WTC11 (cell line): Measurements from ENCODE around the gene S100P. TPM values are rescaled to one million over a fixed set of nuclear protein-coding genes. Genes with fewer than 3 reads are reported as not detected.

Experiments used
- ATAC-seq: fragments of 200-7000 bp; cut with Tn5 transposase; 2 replicates; pipeline ENCODE4 v1.10.0; 2021; ENCODE audit warnings: mild to moderate bottlenecking, moderate library complexity
- CTCF ChIA-PET: fragments of 300-600 bp; sonication (Branson Sonifier 250); formaldehyde crosslinking; loops from one replicate; lab custom pipeline; 2021; ENCODE audit warnings: antibody characterized with exemption; lab: Charles Lee
- POLR2A ChIA-PET: fragments of 350-600 bp; sonication (Branson Sonifier 250); formaldehyde crosslinking; loops from one replicate; lab custom pipeline; 2021; ENCODE audit warnings: antibody characterized with exemption; lab: Charles Lee
- DNase-seq: peaks from one replicate; pipeline ENCODE4 v3.0.0; 2021; ENCODE audit warnings: low spot score
- H3K27ac Mint-ChIP-seq: 2 replicates; pipeline ENCODE4 v1.8.0; 2021; ENCODE audit warnings: mixed read lengths
- H3K27me3 Mint-ChIP-seq: 2 replicates; pipeline ENCODE4 v1.8.0; 2021; ENCODE audit warnings: low read depth, mild to moderate bottlenecking, moderate library complexity, mixed read lengths
- H3K36me3 Mint-ChIP-seq: 2 replicates; pipeline ENCODE4 v1.8.0; 2021; ENCODE audit warnings: mixed read lengths
- H3K4me1 Mint-ChIP-seq: 2 replicates; pipeline ENCODE4 v1.8.0; 2022; ENCODE audit warnings: mixed read lengths
- H3K4me3 Mint-ChIP-seq: 2 replicates; pipeline ENCODE4 v1.8.0; 2021; ENCODE audit warnings: mild to moderate bottlenecking, moderate library complexity, mixed read lengths
- H3K9me3 Mint-ChIP-seq: 2 replicates; pipeline ENCODE4 v1.8.0; 2021; ENCODE audit warnings: mixed read lengths
- CREM ChIP-seq: sonication (generic); formaldehyde crosslinking; IDR thresholded peaks from 2 replicates; pipeline ENCODE4 v1.8.1; 2022; ENCODE audit warnings: mild to moderate bottlenecking, missing genetic modification reagents, moderate library complexity
- FOXK1 ChIP-seq: sonication (generic); formaldehyde crosslinking; IDR thresholded peaks from 2 replicates; pipeline ENCODE4 v1.8.0; 2022; ENCODE audit warnings: mild to moderate bottlenecking, moderate library complexity, missing genetic modification reagents
- NFATC4 ChIP-seq: fragments of 250-450 bp; sonication (Bioruptor Pico); IDR thresholded peaks from 2 replicates; pipeline ENCODE4 v1.9.0; 2021; ENCODE audit warnings: mild to moderate bottlenecking
- SOX15 ChIP-seq: fragments of 250-450 bp; sonication (Bioruptor Pico); IDR thresholded peaks from 2 replicates; pipeline ENCODE4 v1.9.0; 2021; ENCODE audit warnings: mild to moderate bottlenecking
- TEAD4 ChIP-seq: sonication (generic); formaldehyde crosslinking; IDR thresholded peaks from 2 replicates; pipeline ENCODE4 v1.8.0; 2022; ENCODE audit warnings: mild to moderate bottlenecking, missing genetic modification reagents
- ZNF232 ChIP-seq: sonication (generic); formaldehyde crosslinking; IDR thresholded peaks from 2 replicates; pipeline ENCODE4 v1.8.0; 2022; ENCODE audit warnings: mild to moderate bottlenecking, missing genetic modification reagents
- ZNF263 ChIP-seq: sonication (generic); formaldehyde crosslinking; IDR thresholded peaks from 2 replicates; pipeline ENCODE4 v1.8.1; 2022; ENCODE audit warnings: low read depth, mild to moderate bottlenecking, moderate library complexity, missing genetic modification reagents
- total RNA-seq: library from RNA; stranded (reverse); gene quantifications from 3 replicates; pipeline ENCODE4 v1.2.3, GENCODE V29; 2021
- TF ChIP-seq, protein P1 (sequence below): sonication (generic); formaldehyde crosslinking; IDR thresholded peaks from 2 replicates; pipeline ENCODE4 v1.8.0; 2023; ENCODE audit warnings: missing genetic modification reagents
- TF ChIP-seq, protein P2 (sequence below): sonication (generic); formaldehyde crosslinking; IDR thresholded peaks from 2 replicates; pipeline ENCODE4 v1.8.0; 2022; ENCODE audit warnings: mild to moderate bottlenecking, missing genetic modification reagents
- TF ChIP-seq, protein P3 (sequence below): sonication (generic); formaldehyde crosslinking; IDR thresholded peaks from 2 replicates; pipeline ENCODE4 v1.8.1; 2023; ENCODE audit warnings: mild to moderate bottlenecking, missing genetic modification reagents, borderline replicate concordance
- TF ChIP-seq, protein P4 (sequence below): sonication (generic); formaldehyde crosslinking; IDR thresholded peaks from 2 replicates; pipeline ENCODE4 v1.8.0; 2023; ENCODE audit warnings: missing genetic modification reagents, mild to moderate bottlenecking, borderline replicate concordance
- TF ChIP-seq, protein P5 (sequence below): sonication (generic); formaldehyde crosslinking; conservative IDR thresholded peaks from 2 replicates; pipeline ENCODE4 v1.8.1; 2023; ENCODE audit warnings: mild to moderate bottlenecking, low read depth, missing genetic modification reagents, moderate library complexity

The S100P gene
- total RNA-seq, 1 experiment from 2014 or later = not detected

DNA sequence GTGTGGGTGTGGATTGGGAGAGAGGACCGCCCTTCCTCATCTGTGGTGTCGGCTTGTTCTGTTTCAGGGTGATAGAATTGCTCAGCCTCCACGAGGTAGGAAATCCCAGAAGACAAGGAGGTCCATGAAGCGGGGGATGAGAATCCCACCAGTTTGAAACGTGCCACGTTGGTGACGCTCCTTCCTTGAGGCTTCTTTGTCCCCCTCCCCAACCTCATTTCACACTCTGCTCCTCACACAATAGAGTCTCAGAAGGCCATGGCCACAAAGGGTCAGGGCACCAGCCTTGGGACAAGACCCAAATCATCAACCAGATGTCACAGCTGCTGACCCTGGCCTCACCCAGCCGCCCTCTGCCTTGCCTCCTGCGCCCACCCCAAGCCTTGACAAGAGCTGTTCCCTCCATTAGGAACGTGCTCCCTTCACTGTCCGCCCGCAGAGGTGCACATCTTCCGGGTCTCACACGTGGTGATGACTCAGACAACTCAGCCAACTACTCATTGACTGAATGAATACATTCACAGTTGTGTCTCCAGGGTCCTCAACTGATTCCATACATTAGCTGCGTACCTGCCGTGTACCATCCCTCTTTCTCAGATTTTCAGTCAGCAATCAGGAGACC is 40.6 kb downstream of the S100P start:
- H3K9me3 Mint-ChIP-seq = peaks cover 2% of the 10 kb centered on the region; the same call in 1 of the 2 replicates
- no peaks in the 10 kb centered on the region for H3K36me3 Mint-ChIP-seq
- no peak overlapping the region for H3K27ac Mint-ChIP-seq
- DNase-seq = no peak
- ChIA-PET POLR2A (no interaction called here), CTCF (interaction anchor here (1.3 to 1.6 kb wide), 2 partner anchors 14 to 139 kb away, joined by 3 to 9 read pairs; no protein-coding TSS in a partner anchor)
- TF ChIP-seq NFATC4 (CRISPR knock-in tag) (no peak), ZNF263 (CRISPR knock-in tag) (no peak), SOX15 (CRISPR knock-in tag) (no peak), ZNF232 (CRISPR knock-in tag) (no peak), CREM (CRISPR knock-in tag) (no peak), TEAD4 (no peak), FOXK1 (CRISPR knock-in tag) (no peak)
- TF ChIP-seq, protein P1, sequence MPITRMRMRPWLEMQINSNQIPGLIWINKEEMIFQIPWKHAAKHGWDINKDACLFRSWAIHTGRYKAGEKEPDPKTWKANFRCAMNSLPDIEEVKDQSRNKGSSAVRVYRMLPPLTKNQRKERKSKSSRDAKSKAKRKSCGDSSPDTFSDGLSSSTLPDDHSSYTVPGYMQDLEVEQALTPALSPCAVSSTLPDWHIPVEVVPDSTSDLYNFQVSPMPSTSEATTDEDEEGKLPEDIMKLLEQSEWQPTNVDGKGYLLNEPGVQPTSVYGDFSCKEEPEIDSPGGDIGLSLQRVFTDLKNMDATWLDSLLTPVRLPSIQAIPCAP = no peak
- TF ChIP-seq, protein P2, sequence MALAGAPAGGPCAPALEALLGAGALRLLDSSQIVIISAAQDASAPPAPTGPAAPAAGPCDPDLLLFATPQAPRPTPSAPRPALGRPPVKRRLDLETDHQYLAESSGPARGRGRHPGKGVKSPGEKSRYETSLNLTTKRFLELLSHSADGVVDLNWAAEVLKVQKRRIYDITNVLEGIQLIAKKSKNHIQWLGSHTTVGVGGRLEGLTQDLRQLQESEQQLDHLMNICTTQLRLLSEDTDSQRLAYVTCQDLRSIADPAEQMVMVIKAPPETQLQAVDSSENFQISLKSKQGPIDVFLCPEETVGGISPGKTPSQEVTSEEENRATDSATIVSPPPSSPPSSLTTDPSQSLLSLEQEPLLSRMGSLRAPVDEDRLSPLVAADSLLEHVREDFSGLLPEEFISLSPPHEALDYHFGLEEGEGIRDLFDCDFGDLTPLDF (CRISPR knock-in tag) = no peak
- TF ChIP-seq, protein P3, sequence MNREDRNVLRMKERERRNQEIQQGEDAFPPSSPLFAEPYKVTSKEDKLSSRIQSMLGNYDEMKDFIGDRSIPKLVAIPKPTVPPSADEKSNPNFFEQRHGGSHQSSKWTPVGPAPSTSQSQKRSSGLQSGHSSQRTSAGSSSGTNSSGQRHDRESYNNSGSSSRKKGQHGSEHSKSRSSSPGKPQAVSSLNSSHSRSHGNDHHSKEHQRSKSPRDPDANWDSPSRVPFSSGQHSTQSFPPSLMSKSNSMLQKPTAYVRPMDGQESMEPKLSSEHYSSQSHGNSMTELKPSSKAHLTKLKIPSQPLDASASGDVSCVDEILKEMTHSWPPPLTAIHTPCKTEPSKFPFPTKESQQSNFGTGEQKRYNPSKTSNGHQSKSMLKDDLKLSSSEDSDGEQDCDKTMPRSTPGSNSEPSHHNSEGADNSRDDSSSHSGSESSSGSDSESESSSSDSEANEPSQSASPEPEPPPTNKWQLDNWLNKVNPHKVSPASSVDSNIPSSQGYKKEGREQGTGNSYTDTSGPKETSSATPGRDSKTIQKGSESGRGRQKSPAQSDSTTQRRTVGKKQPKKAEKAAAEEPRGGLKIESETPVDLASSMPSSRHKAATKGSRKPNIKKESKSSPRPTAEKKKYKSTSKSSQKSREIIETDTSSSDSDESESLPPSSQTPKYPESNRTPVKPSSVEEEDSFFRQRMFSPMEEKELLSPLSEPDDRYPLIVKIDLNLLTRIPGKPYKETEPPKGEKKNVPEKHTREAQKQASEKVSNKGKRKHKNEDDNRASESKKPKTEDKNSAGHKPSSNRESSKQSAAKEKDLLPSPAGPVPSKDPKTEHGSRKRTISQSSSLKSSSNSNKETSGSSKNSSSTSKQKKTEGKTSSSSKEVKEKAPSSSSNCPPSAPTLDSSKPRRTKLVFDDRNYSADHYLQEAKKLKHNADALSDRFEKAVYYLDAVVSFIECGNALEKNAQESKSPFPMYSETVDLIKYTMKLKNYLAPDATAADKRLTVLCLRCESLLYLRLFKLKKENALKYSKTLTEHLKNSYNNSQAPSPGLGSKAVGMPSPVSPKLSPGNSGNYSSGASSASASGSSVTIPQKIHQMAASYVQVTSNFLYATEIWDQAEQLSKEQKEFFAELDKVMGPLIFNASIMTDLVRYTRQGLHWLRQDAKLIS (CRISPR knock-in tag) = no peak
- TF ChIP-seq, protein P4, sequence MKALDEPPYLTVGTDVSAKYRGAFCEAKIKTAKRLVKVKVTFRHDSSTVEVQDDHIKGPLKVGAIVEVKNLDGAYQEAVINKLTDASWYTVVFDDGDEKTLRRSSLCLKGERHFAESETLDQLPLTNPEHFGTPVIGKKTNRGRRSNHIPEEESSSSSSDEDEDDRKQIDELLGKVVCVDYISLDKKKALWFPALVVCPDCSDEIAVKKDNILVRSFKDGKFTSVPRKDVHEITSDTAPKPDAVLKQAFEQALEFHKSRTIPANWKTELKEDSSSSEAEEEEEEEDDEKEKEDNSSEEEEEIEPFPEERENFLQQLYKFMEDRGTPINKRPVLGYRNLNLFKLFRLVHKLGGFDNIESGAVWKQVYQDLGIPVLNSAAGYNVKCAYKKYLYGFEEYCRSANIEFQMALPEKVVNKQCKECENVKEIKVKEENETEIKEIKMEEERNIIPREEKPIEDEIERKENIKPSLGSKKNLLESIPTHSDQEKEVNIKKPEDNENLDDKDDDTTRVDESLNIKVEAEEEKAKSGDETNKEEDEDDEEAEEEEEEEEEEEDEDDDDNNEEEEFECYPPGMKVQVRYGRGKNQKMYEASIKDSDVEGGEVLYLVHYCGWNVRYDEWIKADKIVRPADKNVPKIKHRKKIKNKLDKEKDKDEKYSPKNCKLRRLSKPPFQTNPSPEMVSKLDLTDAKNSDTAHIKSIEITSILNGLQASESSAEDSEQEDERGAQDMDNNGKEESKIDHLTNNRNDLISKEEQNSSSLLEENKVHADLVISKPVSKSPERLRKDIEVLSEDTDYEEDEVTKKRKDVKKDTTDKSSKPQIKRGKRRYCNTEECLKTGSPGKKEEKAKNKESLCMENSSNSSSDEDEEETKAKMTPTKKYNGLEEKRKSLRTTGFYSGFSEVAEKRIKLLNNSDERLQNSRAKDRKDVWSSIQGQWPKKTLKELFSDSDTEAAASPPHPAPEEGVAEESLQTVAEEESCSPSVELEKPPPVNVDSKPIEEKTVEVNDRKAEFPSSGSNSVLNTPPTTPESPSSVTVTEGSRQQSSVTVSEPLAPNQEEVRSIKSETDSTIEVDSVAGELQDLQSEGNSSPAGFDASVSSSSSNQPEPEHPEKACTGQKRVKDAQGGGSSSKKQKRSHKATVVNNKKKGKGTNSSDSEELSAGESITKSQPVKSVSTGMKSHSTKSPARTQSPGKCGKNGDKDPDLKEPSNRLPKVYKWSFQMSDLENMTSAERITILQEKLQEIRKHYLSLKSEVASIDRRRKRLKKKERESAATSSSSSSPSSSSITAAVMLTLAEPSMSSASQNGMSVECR (CRISPR knock-in tag) = no peak
- TF ChIP-seq, protein P5, sequence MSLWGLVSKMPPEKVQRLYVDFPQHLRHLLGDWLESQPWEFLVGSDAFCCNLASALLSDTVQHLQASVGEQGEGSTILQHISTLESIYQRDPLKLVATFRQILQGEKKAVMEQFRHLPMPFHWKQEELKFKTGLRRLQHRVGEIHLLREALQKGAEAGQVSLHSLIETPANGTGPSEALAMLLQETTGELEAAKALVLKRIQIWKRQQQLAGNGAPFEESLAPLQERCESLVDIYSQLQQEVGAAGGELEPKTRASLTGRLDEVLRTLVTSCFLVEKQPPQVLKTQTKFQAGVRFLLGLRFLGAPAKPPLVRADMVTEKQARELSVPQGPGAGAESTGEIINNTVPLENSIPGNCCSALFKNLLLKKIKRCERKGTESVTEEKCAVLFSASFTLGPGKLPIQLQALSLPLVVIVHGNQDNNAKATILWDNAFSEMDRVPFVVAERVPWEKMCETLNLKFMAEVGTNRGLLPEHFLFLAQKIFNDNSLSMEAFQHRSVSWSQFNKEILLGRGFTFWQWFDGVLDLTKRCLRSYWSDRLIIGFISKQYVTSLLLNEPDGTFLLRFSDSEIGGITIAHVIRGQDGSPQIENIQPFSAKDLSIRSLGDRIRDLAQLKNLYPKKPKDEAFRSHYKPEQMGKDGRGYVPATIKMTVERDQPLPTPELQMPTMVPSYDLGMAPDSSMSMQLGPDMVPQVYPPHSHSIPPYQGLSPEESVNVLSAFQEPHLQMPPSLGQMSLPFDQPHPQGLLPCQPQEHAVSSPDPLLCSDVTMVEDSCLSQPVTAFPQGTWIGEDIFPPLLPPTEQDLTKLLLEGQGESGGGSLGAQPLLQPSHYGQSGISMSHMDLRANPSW (CRISPR knock-in tag) = no peak
- H3K4me3 Mint-ChIP-seq = no peak overlapping the region
- H3K27me3 Mint-ChIP-seq = no peaks in the 10 kb centered on the region; the same call in 1 of the 2 replicates
- peaks cover 5% of the 10 kb centered on the region for H3K4me1 Mint-ChIP-seq
- no peak for ATAC-seq
